ENCODE results near the gene PDE4D. TPM values are rescaled to one million over a fixed set of nuclear protein-coding genes. Genes with fewer than 3 reads are reported as not detected.
"Not testable (repeated sequence)": the region's sequence is repeated elsewhere in the genome, so short reads cannot be mapped to it uniquely, and the experiment has no call there.

PDE4D gene
- total RNA-seq, 1 donor from 2014 or later: 27.4 TPM

DNA sequence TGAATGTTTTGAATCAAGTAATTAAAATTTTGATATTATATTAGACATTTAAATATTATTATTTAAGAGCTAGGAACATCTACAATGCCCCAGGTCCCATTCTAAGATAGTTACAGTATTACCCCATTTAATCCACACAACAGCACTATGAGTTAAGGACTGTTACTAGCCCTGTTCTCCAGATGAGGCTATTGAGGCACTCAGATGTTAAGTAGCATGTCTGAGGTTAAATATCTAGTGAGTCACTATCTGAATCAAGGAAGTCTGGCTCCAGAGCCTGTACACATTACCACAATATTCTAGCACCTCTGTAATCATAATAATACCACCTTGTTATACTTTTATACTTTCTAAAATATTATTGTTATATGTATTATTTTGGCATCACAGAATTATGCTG lies 304.6 kb downstream of the PDE4D start:
- DNase-seq (ENCODE audit: extremely low read depth, low read depth, low spot score): no peak

DNA sequence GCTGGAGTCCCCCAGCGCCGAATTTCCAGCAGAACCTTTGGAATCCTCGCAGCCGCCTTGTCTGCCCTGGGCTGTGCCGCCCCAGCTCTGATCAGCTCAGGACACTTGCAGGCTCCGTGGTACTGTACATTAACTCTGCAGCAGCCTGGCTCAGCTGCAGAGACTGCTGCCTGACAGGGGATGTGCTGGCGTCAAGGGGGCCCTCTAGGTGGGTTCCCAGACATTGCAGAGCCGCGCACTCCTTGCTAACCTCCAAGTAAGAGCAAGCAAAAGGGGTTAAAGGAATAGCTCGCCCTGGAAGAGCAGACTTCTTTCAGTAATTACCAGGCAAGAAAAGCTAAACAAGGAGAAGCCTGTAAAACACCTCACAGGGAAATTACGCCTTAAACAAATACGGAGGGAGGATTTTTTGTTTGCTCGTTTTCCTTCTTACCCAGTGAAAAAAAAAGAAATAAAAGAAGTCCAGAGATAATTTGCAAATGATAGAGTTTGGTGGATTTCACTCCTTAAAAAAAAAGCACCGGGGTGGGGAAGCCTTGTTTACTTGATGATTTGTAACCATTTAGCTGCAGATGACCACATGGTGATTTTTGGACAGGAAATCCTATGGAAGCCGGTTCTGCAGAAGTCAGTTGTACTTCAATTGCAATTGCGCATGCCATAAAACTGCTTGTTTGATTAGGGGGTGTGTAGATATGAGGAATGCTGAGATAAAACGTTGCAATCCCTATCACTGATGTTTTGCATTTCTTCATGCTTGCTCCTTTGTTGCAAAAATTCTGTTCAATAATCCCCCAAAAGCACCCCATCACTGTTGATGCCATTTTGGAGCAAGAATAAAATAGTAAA lies 305.8 kb downstream of the PDE4D start:
- DNase-seq (ENCODE audit: extremely low read depth, low read depth, low spot score): no peak

DNA sequence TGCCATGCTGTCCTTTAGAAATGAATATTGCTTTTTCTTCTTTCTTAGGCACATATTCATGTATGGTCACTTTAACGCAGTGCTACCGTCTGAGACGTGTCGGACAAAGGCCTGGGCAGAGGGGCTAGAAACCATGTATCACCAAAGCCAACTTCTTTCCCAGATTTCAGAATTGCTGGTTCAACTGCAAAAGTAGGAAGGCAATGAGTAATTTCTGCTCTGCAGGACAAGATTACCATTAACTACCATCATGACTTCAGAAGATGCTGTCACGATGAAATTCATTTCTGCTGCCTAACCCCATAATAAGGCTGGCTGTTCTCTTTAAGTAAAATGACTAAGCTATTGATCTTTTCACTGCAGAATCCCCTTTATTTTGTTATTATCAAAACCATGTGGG lies 306.7 kb downstream of the PDE4D start:
- no peak for DNase-seq (ENCODE audit: extremely low read depth, low read depth, low spot score)

DNA sequence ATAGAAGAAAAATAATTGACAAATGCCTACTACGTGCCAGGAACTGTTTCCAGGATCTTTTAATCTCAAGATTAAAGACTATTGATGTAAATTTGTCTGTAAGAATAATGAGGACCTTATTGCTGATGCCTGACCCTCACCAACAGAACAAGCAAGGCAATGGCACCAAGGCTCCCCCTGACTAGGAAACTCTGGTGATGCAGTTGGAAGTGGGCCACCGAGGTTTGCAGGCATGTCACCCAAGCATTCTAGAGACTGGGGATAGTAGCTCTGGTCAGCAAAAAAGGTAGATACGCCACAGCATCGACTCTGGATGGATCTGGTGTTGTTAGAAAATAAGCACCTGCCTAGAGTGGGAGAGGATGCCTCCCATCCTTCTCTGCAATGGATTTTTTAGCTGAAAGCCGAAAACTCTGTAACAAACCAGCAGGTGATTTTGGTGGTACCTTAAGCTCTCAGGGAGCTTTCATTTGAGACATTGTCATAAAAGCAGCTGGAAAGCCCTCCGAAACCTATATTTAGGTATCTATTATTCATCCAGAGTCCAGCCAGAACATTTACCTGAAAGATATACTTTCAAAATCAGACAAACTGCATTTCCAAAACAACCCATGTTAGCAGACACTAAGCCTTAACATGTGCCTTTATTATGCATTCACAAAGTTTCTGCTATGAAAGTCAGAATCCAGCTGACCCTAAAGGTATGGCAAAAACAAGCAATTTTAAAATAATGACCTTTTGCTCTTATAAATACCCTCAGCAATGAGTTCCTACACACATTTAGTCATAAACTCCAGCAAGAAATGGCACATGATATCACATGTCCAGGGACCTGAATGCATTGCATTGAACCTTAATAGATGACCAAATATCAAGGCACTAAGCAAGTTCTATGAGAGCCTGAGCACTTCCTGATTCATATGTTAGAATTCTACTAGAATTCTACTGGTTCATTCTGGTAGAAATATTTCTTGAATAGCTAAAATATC lies 308.4 kb downstream of the PDE4D start:
- no peak for DNase-seq (ENCODE audit: extremely low read depth, low read depth, low spot score)

DNA sequence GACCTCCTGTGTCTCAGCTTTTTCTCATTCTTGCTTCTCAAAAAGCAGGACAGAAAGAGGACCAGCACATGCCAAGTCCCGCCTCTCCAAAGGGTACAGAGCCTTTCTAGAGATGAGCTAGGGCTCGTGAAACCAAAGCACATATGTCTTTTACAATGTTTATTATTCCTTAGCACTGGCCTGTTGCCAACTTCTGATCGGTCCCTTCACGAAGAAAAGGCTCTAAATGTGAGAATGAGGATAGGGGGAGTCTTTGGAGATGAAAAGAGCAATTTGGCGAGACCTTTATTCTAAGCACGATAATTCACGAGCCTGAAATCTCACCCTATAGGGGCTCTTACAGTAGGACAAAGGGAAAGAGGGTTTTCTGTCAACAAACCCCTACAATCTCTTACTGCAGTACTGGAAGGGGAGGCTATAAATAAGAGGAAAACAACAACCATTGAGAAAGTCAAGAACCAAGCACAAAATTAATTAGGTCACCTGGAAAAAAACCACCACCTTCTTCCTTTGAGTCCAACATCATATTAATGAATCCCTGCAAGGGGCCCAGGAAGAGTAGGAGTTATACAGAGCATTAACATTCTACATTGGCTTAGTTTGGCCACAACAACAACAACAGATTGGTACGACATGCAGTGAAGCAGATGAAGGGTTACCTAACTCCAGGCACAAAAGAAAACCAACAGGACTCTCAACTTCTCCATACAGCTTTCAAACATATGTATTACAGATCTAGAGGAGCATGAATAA lies 309.5 kb downstream of the PDE4D start:
- no peak for DNase-seq (ENCODE audit: extremely low read depth, low read depth, low spot score)

DNA sequence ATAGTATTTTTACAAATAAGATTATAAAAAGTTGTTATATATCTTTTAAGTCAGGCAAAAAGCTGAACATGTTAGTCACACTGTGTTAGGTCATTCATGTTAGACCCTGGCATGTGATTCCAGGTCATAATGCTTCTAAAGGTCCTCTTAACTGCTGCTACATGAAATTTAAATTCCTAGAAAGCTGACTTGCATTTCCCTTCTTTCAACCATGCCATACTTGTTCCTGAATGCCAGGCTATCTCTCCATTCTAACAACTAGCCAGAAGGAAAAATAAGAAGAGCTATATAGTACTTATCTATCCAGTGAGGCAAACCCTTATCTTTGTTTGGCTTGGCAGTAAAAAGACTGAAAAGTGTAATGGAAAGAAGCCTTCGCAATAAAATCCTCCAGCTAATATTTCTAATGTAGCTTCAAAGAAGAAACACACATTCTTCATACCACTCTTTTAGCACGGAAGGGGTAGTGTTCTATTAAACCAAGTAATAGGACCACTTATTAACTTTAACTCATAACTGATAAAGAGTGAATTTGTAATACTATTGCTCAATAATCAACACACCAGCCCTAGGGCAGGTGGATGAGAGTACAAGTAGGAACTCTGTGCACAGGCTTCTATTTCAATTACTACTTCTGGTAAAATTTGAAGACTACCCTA lies 310.2 kb downstream of the PDE4D start:
- DNase-seq (ENCODE audit: extremely low read depth, low read depth, low spot score): no peak

DNA sequence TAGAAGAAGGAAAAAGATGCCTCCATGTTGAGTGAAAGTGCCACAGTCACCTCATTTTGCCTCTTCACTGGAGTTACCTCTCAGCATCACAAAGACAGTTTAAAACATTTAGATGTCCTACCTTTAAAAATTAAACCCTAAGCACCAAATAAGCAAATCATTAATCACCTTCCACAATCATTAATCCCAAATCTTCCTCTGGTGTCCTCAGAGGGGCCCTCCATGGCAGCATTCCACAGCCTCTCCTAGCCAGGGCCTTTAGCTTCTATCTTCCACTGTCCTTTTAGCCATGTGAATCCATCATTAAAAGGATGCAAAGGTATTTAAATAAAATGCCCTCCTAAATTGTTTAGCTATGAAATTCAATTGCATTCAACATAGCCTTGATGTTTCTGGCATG lies 310.8 kb downstream of the PDE4D start:
- no peak for DNase-seq (ENCODE audit: extremely low read depth, low read depth, low spot score)

DNA sequence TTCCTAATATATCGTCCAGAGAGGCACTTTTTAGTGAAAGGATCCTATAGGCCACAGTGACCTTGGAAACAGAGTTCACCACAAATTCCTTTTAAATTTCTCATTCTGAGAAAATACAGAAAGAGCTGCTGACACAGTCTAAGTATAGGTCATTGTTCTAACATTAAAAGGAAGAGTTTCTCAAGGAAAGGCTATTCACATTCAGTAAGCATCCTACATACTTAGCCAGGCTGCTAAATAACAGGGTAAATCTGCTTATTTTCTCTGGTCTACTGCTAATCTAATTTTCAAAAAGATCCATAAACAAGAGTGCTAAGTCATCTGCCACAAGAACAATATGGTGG lies 313.7 kb downstream of the PDE4D start:
- DNase-seq (ENCODE audit: extremely low read depth, low read depth, low spot score): no peak

DNA sequence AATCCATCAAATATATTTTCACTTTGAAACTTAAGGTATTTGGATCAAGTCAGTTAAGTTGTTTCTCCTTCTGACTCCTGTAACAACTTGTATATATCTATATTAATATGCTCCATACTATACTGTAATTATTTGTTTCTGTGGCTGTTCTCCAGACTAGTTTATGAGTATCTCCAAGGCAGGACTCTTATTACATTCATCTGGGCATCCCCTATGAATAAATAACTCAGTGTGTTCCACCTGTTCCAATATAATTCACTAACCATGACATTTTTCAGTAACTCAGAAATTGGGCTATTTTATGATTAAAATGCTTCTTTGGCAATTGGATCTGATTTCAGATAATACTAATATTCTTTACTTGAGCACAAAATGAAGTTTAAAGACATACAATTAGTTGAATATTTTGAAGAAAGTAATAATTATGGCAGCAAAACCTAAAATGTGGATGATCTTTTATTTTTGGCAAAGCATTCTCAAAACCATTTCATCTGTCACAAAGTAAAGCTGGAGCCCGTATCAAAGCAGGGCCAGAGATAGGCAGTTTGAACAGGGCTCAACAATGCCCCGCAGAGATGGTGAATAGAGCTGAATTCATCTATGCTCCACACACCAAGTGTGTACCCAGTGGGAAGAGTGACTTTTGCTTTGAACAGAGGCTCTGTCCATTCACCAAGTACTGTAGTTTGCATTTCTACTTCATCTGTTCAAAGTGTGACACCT lies 314.3 kb downstream of the PDE4D start:
- no peak for DNase-seq (ENCODE audit: extremely low read depth, low read depth, low spot score)

DNA sequence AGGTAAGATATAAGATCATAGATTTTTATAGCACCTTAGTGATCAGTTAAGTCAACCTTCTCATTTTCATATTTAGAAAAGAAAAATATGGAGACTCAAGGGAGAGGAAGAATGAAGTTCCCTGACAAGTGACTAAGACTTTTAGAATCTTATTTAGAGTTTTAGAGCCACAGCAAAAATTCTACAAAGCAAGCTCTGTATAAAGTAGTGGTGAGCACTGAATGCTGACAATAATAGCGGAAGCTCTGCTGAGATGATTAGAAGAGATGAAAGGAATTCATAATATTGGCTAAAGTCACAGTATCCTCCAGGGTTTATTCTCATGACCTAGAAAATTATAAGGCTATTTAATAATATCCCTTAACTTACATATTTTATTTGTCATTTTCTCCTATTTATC lies 316.0 kb downstream of the PDE4D start:
- no peak for DNase-seq (ENCODE audit: extremely low read depth, low read depth, low spot score)

DNA sequence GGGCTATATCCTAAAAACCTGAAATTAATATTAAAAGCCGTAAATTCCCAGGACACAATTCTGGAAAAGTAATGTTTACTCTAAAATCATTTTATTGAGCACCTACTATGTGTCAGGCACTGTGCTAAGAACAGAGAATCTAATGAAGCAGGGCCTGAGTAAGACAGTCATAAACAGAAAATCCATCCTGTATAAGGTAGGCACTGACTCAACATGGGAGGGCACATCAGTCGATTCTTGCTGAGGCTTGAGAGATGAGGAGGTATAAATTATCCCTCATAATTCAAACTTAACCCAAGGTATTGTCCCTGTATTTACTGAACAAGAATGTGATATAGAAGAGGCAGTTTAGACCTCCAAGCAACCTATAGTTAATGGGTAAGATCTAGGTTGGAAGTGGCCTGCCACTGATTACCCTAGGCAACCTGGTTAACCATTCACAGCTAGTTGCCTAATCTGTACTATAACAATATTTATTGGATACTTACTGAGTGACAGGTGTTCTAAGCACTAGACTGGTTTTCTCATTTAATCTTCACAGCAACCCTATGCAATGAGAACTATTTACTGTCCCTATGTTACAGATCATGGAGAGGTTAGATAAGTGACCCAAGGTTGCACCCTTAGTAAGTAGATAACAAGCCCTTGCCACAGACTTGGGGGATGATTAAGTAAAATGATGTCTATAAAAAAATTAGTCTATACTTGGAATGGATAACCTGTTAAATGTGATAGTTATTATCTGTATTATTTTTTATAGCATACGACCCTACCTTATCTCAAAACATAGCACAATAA lies 317.7 kb downstream of the PDE4D start:
- no peak for DNase-seq (ENCODE audit: extremely low read depth, low read depth, low spot score)

DNA sequence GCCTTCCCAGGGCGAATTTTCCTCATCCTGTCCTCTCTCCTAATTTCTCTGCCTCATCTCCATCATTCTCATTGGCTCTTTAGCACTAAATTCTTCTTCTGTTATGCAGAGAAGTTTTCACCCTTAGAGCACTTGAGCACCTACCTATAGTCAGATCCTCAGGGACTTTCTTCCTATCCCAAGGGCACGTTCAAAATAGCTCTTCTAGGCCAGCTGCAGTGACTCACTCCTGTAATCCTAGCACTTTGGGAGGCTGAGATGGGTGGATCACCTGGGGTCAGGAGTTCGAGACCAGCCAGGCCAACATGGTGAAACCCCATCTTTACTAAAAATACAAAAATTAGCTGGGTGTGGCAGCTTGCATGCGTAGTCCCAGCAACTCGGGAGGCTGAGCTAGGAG lies 320.0 kb downstream of the PDE4D start:
- not testable (repeated sequence) for DNase-seq (ENCODE audit: extremely low read depth, low read depth, low spot score)

DNA sequence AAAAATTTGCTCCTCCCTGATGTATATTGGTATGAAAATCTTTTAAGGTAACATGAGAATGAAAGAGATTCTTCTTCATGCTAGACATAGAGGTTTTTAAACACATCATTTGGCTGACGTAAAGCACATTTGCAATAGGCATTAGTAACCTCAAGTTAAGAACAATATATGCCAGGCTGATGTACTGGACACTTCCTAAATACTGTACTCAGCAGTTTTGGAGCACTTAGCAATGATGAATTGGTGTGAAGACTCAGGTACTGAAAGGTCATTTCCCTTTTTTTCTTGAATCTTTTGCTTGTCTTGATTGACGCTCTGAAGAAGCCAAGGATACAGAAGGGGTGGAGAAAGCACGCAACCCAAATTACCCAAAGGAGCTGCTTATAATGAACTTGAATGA lies 322.5 kb downstream of the PDE4D start:
- no peak for DNase-seq (ENCODE audit: extremely low read depth, low read depth, low spot score)

DNA sequence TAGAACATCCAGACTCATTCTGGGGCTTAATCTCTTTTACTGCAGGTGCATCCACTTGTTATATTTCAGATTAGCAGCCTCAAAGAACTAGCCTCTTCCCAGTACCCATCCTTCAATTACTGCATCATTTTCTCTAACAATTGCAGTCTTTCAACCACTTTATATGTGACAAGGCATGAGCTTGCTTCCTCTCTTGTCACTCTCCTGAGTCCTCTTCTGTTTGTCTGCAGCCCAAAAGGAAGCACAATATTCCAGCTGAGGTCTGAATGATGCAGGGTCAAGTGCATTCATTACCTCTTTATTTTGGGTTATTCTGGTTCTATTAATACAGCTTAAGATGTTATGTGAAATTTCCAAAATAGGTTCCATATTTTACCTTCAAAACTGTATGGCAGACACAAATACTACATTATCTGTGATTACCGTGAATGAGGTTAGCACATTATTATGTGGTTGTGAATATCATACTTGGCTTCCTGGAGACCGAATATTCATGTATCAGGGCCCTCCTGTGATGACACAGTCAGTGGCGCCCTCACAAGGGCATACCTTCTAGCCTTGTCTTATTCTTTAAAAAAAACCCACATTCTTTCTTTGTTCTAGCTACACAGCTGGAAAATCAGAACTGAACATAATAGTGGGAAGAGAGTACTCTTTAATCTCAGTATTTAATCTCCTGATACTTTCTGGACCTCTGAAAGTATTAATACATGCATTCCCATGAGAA lies 323.8 kb downstream of the PDE4D start:
- no peak for DNase-seq (ENCODE audit: extremely low read depth, low read depth, low spot score)

DNA sequence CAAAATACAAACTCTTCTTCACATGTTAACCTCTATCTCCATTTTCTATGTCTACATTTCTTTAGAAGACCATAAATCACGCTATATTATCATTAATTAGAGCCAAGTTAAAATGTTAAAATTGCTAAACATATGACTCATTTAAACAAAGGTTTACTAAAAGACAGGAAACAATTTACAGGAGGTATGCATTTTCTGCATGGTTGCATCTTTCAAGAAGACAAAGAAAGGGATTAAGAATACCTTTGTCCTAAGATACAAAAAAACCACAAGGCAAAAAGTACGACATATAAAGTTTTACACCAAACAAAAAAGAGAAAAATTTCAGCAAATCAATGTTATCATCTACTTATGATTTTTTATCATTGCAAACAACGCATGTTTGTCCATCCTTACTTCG lies 324.4 kb downstream of the PDE4D start:
- no peak for DNase-seq (ENCODE audit: extremely low read depth, low read depth, low spot score)

DNA sequence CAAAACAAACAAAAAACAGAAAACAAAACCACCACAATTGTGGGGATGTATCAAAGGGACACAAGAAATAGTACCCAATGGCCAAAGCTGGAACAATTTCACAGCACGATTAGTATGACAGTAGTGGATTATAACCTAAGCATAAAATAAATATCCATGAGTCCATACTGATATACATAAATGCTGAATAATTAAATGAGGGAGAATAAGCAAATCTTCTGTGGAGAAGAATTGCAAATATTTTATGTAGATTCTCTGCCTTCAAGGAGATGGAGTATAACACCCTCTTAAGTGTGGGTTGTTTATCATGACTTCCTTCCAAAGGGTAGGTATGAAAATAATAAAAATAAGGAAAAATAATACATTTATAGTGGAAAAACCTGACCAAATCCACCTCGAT lies 325.4 kb downstream of the PDE4D start:
- DNase-seq (ENCODE audit: extremely low read depth, low read depth, low spot score): no peak

DNA sequence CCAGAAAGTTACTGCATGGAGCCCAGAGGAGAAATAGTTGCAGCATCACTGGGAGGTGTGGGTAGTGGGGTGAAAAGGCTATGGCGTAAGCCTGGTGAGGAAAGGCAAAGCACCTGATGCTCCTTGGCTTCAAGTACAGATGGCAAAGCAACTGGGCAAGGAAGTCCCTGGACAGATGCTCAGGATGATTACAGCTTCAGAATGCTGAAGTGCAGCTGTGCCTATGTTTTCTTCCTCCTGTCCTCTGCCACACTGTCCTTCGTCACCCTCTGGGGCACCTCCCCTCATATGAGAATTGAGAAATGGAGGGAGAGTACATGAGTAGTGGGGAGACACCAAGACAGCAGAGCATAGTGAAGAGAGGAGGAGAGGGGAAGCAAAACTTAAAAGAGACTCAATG lies 328.0 kb downstream of the PDE4D start:
- DNase-seq (ENCODE audit: extremely low read depth, low read depth, low spot score): no peak

DNA sequence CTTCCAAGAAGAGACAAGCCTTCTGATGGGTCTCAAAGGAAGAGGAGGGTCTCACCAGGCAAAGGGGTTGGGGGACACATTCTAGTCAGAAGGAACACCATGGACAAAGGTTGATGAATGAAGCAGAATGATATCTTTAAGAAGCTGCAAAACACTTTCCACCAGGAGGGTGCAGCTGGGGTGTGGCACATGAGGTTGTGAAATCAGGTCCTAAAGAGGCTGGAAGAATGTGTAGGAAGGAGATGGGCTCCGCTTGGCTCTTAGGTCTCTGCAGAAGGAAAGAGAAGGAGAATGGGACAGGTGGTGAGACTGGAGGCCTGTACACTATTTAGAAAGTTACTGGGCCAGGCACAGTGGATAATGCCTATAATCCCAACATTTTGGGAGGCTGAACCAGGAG lies 328.6 kb downstream of the PDE4D start:
- no peak for DNase-seq (ENCODE audit: extremely low read depth, low read depth, low spot score)
